ENCODE results near the gene MRPS17.
A peak's percentile ranks its signal among the peaks of the same experiment; 100 is the strongest.

- TF ChIP-seq YY1 (IDR thresholded peaks at IDR 0.05; ENCODE audit: insufficient read depth, insufficient read length) (peak; percentile 49), ZNF274 (IDR thresholded peaks at IDR 0.05; ENCODE audit: low read depth, low read length) (no peak)
These were observed 12.8 kb downstream of the MRPS17 start, which contains the start of gene NIPSNAP2 for GRCh38 chr7:55964261-55965099.

All from NT2/D1 (cell line).